Stimulated activated naive B cell treated with anti-CD40 and anti-IgM and Interleukin-4, amounts not matched to agents 10 μg/mL and 1 μg/mL and 100 μg/mL, for 72 hours (primary cell): ENCODE results near the gene CABP7.

Experiments used
- ATAC-seq, 2 donors: fragments of 150-1000 bp; cut with Tn5 transposase; replicated peaks; 2 replicates each; pipeline ENCODE4 v1.10.0; 2021; ENCODE audit warnings: moderate library complexity in 1 of 2
- DNase-seq: peaks from one replicate; pipeline ENCODE4 v3.0.0; 2021
- H3K27ac Mint-ChIP-seq: one replicate; pipeline ENCODE4 v1.8.0; 2022; ENCODE audit warnings: mild to moderate bottlenecking, mixed read lengths
- H3K27me3 Mint-ChIP-seq, 2 donors: one replicate each; pipeline ENCODE4 v1.8.0; 2022; ENCODE audit warnings: mixed read lengths in 2 of 2
- H3K36me3 Mint-ChIP-seq, 2 donors: one replicate each; pipeline ENCODE4 v1.8.0; 2022; ENCODE audit warnings: mixed read lengths in 2 of 2, mild to moderate bottlenecking in 1 of 2
- H3K4me1 Mint-ChIP-seq, 2 donors: one replicate each; pipeline ENCODE4 v1.8.0; 2022; ENCODE audit warnings: mixed read lengths in 2 of 2, mild to moderate bottlenecking in 1 of 2
- H3K4me3 Mint-ChIP-seq, 2 donors: one replicate each; pipeline ENCODE4 v1.8.0; 2022; ENCODE audit warnings: mild to moderate bottlenecking in 2 of 2, mixed read lengths in 2 of 2, moderate library complexity in 1 of 2
- H3K9me3 Mint-ChIP-seq, 2 donors: one replicate each; pipeline ENCODE4 v1.8.0; 2022; ENCODE audit warnings: mixed read lengths in 2 of 2, mild to moderate bottlenecking in 1 of 2

The CABP7 gene

GRCh38 chr22:29695129-29695926, 24.5 kb upstream of the CABP7 start:
- Mint-ChIP-seq H3K36me3 (peaks cover 45 to 47% of the 10 kb centered on the region in 2 donors), H3K27me3 (no peaks in the 10 kb centered on the region)

GRCh38 chr22:29697853-29698598, 21.8 kb upstream of the CABP7 start:
- peaks cover 0 to 5% of the 10 kb centered on the region in 2 donors for H3K27me3 Mint-ChIP-seq
- no peak overlapping the region for H3K4me3 Mint-ChIP-seq
- no peak for ATAC-seq
- H3K27ac Mint-ChIP-seq = no peak overlapping the region
- no peak for DNase-seq
- no peaks in the 10 kb centered on the region for H3K9me3 Mint-ChIP-seq
- H3K36me3 Mint-ChIP-seq = peaks cover 40 to 41% of the 10 kb centered on the region in 2 donors
- peaks cover 16 to 27% of the 10 kb centered on the region in 2 donors for H3K4me1 Mint-ChIP-seq

More at GRCh38 chr22:29695129-29695926, 24.5 kb upstream of the CABP7 start:
- Mint-ChIP-seq H3K27ac (no peak overlapping the region), H3K4me1 (peaks cover 0 to under 1% of the 10 kb centered on the region in 2 donors), H3K9me3 (no peaks in the 10 kb centered on the region), H3K4me3 (no peak overlapping the region)
- ATAC-seq (no peak), DNase-seq (no peak)

DNA sequence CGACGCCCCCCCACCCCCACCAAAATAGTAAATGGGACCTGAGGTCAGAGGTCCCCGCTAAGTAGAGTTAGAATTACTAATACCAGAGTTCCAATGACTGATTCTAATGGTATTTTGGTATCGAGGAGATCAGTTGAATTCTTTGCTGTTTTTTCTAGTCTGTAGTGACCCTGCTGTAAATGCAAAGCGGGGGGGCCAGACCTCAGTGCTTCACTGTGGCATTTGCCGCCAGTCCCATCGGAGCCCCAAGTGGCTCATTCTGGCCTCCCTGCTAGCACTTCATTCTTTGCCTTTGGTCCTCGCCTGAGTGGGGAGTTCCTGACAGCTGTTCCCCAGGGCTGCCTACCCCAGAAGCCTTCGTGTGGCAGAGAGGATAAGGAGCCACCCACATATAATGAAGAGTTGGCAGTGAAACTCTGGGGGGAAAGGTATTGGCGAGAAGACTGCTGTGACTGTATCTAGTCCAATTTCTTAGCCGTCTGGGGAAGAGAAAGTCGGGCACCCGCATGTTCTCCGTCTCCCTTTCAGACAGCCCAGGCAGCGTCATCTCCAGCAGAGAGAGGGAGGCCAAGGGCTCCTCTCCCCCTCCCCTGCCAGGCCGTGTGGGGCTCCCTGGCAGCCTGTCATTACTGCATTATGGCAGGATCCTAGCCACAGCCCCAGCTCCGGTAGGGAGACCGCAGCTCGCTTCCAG, 19.4 kb upstream of the CABP7 start:
- DNase-seq = no peak
- no peak overlapping the region for H3K27ac Mint-ChIP-seq
- peaks cover 16 to 35% of the 10 kb centered on the region in 2 donors for H3K4me1 Mint-ChIP-seq
- no peak for ATAC-seq
- H3K4me3 Mint-ChIP-seq = no peak overlapping the region
- no peaks in the 10 kb centered on the region for H3K9me3 Mint-ChIP-seq
- H3K27me3 Mint-ChIP-seq = peaks cover 0 to 10% of the 10 kb centered on the region in 2 donors
- peaks cover 26 to 27% of the 10 kb centered on the region in 2 donors for H3K36me3 Mint-ChIP-seq

DNA sequence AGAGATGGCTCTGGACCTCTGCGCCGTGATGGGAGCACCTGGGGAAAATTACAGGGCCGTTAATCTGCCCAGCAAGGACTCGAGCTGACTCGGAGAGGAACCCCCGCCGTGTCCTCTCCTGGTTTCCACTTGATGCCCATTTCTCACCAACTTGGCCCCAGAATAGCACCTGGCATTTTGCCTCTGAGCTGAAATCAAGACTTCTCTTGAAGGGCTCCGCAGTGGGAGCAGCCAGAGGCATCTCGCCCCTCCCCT, 19.0 kb upstream of the CABP7 start:
- H3K9me3 Mint-ChIP-seq = no peaks in the 10 kb centered on the region
- H3K27ac Mint-ChIP-seq = peak overlapping the region; percentile 57
- H3K27me3 Mint-ChIP-seq = peaks cover 0 to 10% of the 10 kb centered on the region in 2 donors
- no peak for DNase-seq
- peaks cover 16 to 35% of the 10 kb centered on the region in 2 donors for H3K4me1 Mint-ChIP-seq
- H3K36me3 Mint-ChIP-seq = peaks cover 21 to 22% of the 10 kb centered on the region in 2 donors
- no peak overlapping the region for H3K4me3 Mint-ChIP-seq
- ATAC-seq = no peak

- peaks cover 0 to 10% of the 10 kb centered on the region in 2 donors for H3K27me3 Mint-ChIP-seq
- DNase-seq = peak; percentile 9
- peak; percentile 64 to 77 for ATAC-seq
- no peak overlapping the region for H3K4me3 Mint-ChIP-seq
- H3K27ac Mint-ChIP-seq = peak overlapping the region; percentile 57
- peaks cover 16 to 35% of the 10 kb centered on the region in 2 donors for H3K4me1 Mint-ChIP-seq
- H3K9me3 Mint-ChIP-seq = no peaks in the 10 kb centered on the region
- peaks cover 15 to 17% of the 10 kb centered on the region in 2 donors for H3K36me3 Mint-ChIP-seq
Measured at GRCh38 chr22:29701155-29701999, 18.4 kb upstream of the CABP7 start.

DNA sequence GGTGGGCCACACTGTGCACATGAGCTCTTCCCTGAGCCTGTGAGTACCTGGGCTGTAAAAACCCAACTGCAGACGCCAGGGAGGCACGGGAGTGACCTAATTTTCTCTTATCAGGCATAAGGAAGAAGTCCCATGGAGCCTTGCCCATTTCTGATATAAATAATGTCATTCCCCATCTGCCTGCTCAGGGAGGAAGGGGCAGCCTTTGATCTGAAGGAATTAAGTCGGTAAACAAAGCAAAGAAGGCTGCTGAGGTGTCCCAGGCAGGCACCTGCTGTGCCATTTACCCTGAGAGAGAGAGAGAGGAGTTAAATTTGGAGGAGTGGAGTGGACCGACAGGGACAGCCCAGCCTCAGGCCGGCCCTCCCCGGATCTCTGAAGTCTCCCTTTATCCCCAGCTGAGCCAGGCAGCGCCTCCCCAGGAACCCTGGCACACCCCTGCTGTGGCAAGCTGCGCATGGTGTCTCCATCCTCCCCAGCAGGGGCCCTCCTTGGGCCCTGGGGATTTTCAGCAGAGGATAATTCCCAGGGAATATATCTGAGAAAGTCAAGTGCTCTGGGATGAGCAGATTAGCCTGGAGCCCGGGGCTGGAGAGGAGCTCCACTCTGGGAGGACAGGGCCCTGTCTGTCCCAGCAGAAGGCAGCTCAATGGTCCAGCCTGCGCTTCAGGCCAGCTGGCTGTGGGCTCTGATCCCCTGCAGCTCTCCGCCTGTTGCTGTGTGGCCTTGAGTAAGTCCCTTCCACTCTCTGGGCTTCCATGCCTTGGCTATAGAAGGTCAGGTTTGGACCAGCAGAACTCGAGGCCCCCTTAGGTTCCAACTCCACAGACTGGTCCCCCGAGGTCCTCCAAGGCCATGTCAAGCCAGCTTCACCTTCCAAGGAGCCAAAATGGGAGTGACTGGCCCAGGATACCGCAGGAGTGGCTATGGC, 17.5 kb upstream of the CABP7 start:
- Mint-ChIP-seq H3K36me3 (peaks cover 9 to 11% of the 10 kb centered on the region in 2 donors), H3K27ac (peak overlapping the region; percentile 57), H3K27me3 (peaks cover 0 to 12% of the 10 kb centered on the region in 2 donors), H3K9me3 (no peaks in the 10 kb centered on the region), H3K4me1 (peaks cover 16 to 35% of the 10 kb centered on the region in 2 donors), H3K4me3 (peak overlapping the region in 1 of 2 donors; percentile 61)
- DNase-seq = no peak
- ATAC-seq = no peak

DNA sequence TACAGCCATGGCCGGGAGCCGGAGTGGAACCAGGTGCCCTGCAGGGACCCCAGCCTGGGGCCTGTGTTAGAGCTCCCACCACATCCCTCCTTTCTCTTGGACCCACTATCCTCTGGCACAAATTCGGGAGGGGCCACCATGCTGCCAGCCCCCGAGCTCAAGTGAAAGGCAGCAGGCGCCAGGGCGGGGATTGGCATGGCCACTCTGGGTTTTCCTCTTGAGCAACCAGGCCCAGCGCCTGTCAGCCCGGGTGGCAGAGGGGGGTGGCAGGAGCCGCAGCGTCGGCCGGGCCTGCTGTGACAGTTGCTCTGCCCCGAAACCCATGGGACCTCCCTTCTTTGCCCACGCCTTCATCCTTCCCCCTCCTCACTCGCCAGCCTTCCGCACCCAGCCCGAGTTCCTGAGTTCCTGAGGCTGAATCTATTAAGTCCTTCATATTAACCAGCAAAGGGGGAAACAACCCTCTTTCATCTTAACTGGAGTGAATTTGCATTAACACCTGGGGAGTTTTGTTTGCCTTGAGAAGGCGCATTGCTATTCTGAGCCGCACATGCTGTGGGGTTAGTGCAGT, 16.8 kb upstream of the CABP7 start:
- Mint-ChIP-seq H3K27me3 (peaks cover 0 to 18% of the 10 kb centered on the region in 2 donors), H3K4me3 (peak overlapping the region in 1 of 2 donors; percentile 61), H3K4me1 (peaks cover 16 to 35% of the 10 kb centered on the region in 2 donors), H3K36me3 (peaks cover 7 to 11% of the 10 kb centered on the region in 2 donors), H3K27ac (no peak overlapping the region), H3K9me3 (no peaks in the 10 kb centered on the region)
- ATAC-seq (peak; percentile 58 to 61), DNase-seq (peak; percentile 12)

DNA sequence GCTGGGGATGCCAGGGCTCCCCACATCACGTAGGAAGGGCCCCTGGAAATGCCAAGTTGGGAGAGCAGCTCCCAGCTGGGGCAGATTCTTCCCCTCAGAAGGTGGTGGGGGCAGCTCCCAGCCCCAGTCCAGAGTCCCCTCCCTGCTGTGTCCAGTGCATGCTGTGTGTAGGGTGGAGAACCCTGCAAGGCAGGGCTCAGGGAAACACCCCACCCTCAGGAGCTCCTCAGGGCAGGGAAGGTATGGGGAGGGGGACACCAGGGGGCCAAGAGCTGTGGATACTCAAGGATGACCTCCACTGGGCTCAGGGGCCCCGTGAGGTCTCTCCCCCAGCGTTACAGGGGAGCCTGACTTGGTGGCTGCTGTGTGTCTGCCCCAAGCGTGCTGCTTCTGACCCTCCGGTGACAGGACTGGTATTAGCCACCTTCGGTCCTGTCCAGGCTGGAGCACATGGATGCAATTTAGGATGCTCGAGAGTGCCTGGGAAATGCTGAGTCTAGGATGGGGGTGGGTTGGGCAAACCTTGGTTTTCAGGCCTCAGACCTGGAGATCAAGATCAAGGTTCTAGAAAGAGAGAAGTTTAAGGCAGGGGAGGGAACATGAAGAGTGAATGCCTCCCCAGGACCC, 16.1 kb upstream of the CABP7 start:
- no peak for DNase-seq
- Mint-ChIP-seq H3K9me3 (no peaks in the 10 kb centered on the region), H3K4me1 (peaks cover 16 to 35% of the 10 kb centered on the region in 2 donors), H3K27ac (no peak overlapping the region), H3K27me3 (peaks cover 0 to 24% of the 10 kb centered on the region in 2 donors), H3K36me3 (peaks cover 2 to 7% of the 10 kb centered on the region in 2 donors), H3K4me3 (no peak overlapping the region)
- ATAC-seq = peak; percentile 4 to 8

- H3K36me3 Mint-ChIP-seq = peaks cover 0 to 5% of the 10 kb centered on the region in 2 donors
- peaks cover 16 to 35% of the 10 kb centered on the region in 2 donors for H3K4me1 Mint-ChIP-seq
- peaks cover 0 to 27% of the 10 kb centered on the region in 2 donors for H3K27me3 Mint-ChIP-seq
- H3K27ac Mint-ChIP-seq = no peak overlapping the region
- no peaks in the 10 kb centered on the region for H3K9me3 Mint-ChIP-seq
- DNase-seq (no peak), ATAC-seq (no peak)
- no peak overlapping the region for H3K4me3 Mint-ChIP-seq
Measured at GRCh38 chr22:29704528-29705285, 15.1 kb upstream of the CABP7 start.

DNA sequence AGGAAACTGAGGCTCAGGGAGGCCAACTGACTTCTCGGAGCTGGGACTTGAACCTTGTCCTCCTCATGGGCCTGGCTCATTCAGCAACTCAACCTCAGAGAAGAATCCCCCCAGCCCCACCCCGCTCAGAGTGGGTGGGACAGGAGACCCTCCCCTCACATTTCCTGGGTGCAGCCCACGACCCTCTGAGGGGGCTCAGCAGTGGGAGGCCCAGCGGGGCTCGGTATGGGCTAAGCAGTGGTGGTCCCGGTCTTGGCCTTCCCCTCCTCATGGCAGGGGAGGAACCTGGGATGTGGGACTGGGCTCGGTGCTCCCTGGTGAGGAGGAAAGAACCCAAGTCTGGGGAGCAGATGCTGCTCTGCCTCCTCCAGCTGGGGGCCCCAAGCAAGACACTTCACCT, 14.2 kb upstream of the CABP7 start:
- Mint-ChIP-seq H3K27me3 (peaks cover 0 to 33% of the 10 kb centered on the region in 2 donors), H3K36me3 (peaks cover 0 to 5% of the 10 kb centered on the region in 2 donors), H3K4me3 (no peak overlapping the region), H3K4me1 (peaks cover 16 to 32% of the 10 kb centered on the region in 2 donors), H3K27ac (no peak overlapping the region), H3K9me3 (no peaks in the 10 kb centered on the region)
- ATAC-seq = no peak
- no peak for DNase-seq

DNA sequence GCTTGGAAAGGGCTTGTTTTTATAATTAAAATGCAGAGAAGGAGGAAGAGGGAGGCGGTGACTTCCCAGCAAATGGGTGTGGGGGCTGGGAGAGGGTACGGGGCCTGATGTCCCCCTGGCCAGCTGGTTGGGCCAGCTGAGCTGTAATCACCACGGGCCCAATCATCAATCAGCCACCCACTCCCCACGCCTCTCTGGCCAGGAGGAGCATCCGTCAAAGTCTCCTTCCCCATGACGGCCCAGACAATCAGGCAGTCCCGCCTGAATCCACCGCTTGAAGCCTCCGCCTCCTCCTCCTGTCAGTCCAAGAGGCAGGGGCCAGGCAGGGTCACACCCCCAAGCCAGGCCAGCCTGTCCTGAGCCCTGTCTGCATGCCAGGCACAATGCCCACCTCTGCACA, 13.3 kb upstream of the CABP7 start:
- no peak overlapping the region for H3K27ac Mint-ChIP-seq
- H3K27me3 Mint-ChIP-seq = peaks cover 0 to 33% of the 10 kb centered on the region in 2 donors
- H3K4me3 Mint-ChIP-seq = no peak overlapping the region
- DNase-seq (no peak), ATAC-seq (no peak)
- H3K9me3 Mint-ChIP-seq = no peaks in the 10 kb centered on the region
- peaks cover 10 to 23% of the 10 kb centered on the region in 2 donors for H3K4me1 Mint-ChIP-seq
- peaks cover 0 to 5% of the 10 kb centered on the region in 2 donors for H3K36me3 Mint-ChIP-seq

DNA sequence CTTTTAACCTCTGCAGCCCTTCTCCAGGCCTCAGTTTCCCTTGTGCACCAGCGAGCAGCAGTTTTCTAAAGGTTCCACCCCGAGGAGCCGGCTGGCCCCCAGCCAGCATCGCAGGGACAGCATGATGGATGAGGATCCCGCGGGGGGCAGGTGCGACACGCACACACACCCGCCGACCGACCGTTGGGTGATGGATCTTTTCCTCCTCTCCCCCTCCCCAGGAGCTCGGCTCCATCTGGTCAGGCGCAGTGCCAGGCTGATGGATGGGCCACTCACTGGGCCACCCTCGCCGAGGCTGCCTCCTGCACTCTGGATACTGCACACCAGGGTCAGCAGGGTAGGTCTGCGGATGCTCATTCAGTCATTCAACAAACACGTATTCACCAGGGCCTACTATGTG, 12.8 kb upstream of the CABP7 start:
- DNase-seq = no peak
- H3K27me3 Mint-ChIP-seq = peaks cover 2 to 34% of the 10 kb centered on the region in 2 donors
- H3K4me3 Mint-ChIP-seq = no peak overlapping the region
- peaks cover 0 to 5% of the 10 kb centered on the region in 2 donors for H3K36me3 Mint-ChIP-seq
- ATAC-seq = no peak
- H3K27ac Mint-ChIP-seq = no peak overlapping the region
- no peaks in the 10 kb centered on the region for H3K9me3 Mint-ChIP-seq
- H3K4me1 Mint-ChIP-seq = peaks cover 4 to 18% of the 10 kb centered on the region in 2 donors
